Duodenal mucosa (tissue), 2 donors: Measurements from ENCODE around the gene CYRIA.

ENCODE experiments used
- H3K27ac ChIP-seq: one replicate; pipeline ENCODE4 v1.7.0; 2013; ENCODE audit warnings: low read depth, low read length
- H3K27me3 ChIP-seq, 2 donors: one replicate each; pipeline ENCODE4 v1.7.0; 2013; ENCODE audit warnings: low read length in 2 of 2, control low read depth in 1 of 2; ENCODE audit not compliant: insufficient read depth in 2 of 2, control insufficient read depth in 1 of 2
- H3K36me3 ChIP-seq, 2 donors: one replicate each; pipeline ENCODE4 v1.7.0; 2013; ENCODE audit warnings: low read length in 2 of 2, control low read depth in 1 of 2; ENCODE audit not compliant: insufficient read depth in 2 of 2, control insufficient read depth in 1 of 2
- H3K4me1 ChIP-seq, 2 donors: one replicate each; pipeline ENCODE4 v1.7.0; 2013; ENCODE audit warnings: low read length in 2 of 2, control low read depth in 1 of 2; ENCODE audit not compliant: insufficient read depth in 2 of 2, control insufficient read depth in 1 of 2
- H3K4me3 ChIP-seq, 2 donors: one replicate each; pipeline ENCODE4 v1.7.0; 2013; ENCODE audit warnings: low read length in 2 of 2, low read depth in 1 of 2
- H3K9ac ChIP-seq, 2 donors: one replicate each; pipeline ENCODE4 v1.7.0; 2013; ENCODE audit warnings: low read length in 2 of 2, low read depth in 1 of 2
- H3K9me3 ChIP-seq, 2 donors: one replicate each; pipeline ENCODE4 v1.7.0; 2013; ENCODE audit warnings: low read length in 2 of 2, control low read depth in 1 of 2; ENCODE audit not compliant: control insufficient read depth in 1 of 2

CYRIA gene

GRCh38 chr2:16642088-16642487 is 23.5 kb downstream of the CYRIA start:
- H3K4me3 ChIP-seq: no peak overlapping the region
- peaks cover 0 to 2% of the 10 kb centered on the region in 2 donors for H3K4me1 ChIP-seq
- H3K9me3 ChIP-seq: no peaks in the 10 kb centered on the region
- no peak overlapping the region for H3K27ac ChIP-seq
- no peak overlapping the region for H3K9ac ChIP-seq
- no peaks in the 10 kb centered on the region for H3K27me3 ChIP-seq
- H3K36me3 ChIP-seq: no peaks in the 10 kb centered on the region

- Histone ChIP-seq H3K9me3 (no peaks in the 10 kb centered on the region), H3K4me1 (peaks cover 0 to 2% of the 10 kb centered on the region in 2 donors), H3K36me3 (no peaks in the 10 kb centered on the region), H3K9ac (no peak overlapping the region), H3K4me3 (no peak overlapping the region), H3K27me3 (no peaks in the 10 kb centered on the region), H3K27ac (no peak overlapping the region)
These were observed 24.1 kb downstream of the CYRIA start for GRCh38 chr2:16641509-16641908.

GRCh38 chr2:16640867-16641266 is 24.8 kb downstream of the CYRIA start:
- Histone ChIP-seq H3K27ac (no peak overlapping the region), H3K4me1 (peaks cover 0 to 2% of the 10 kb centered on the region in 2 donors), H3K9me3 (no peaks in the 10 kb centered on the region), H3K9ac (no peak overlapping the region), H3K27me3 (no peaks in the 10 kb centered on the region), H3K36me3 (no peaks in the 10 kb centered on the region), H3K4me3 (no peak overlapping the region)

GRCh38 chr2:16640001-16640700 is 25.5 kb downstream of the CYRIA start:
- H3K36me3 ChIP-seq: no peaks in the 10 kb centered on the region
- no peak overlapping the region for H3K27ac ChIP-seq
- no peak overlapping the region for H3K9ac ChIP-seq
- H3K4me3 ChIP-seq: no peak overlapping the region
- peaks cover 0 to 2% of the 10 kb centered on the region in 2 donors for H3K4me1 ChIP-seq
- no peaks in the 10 kb centered on the region for H3K9me3 ChIP-seq
- no peaks in the 10 kb centered on the region for H3K27me3 ChIP-seq

- no peak overlapping the region for H3K27ac ChIP-seq
- no peak overlapping the region for H3K9ac ChIP-seq
- no peak overlapping the region for H3K4me3 ChIP-seq
- H3K27me3 ChIP-seq: no peaks in the 10 kb centered on the region
- peaks cover 0 to 2% of the 10 kb centered on the region in 2 donors for H3K4me1 ChIP-seq
- H3K36me3 ChIP-seq: no peaks in the 10 kb centered on the region
- no peaks in the 10 kb centered on the region for H3K9me3 ChIP-seq
These were observed 26.2 kb downstream of the CYRIA start for GRCh38 chr2:16639431-16639830.

GRCh38 chr2:16638946-16639345 is 26.7 kb downstream of the CYRIA start:
- Histone ChIP-seq H3K27ac (no peak overlapping the region), H3K36me3 (no peaks in the 10 kb centered on the region), H3K27me3 (no peaks in the 10 kb centered on the region), H3K4me3 (no peak overlapping the region), H3K9me3 (no peaks in the 10 kb centered on the region), H3K9ac (no peak overlapping the region), H3K4me1 (peaks cover 0 to 2% of the 10 kb centered on the region in 2 donors)

- Histone ChIP-seq H3K27me3 (no peaks in the 10 kb centered on the region), H3K4me1 (peaks cover 0 to 2% of the 10 kb centered on the region in 2 donors), H3K27ac (no peak overlapping the region), H3K36me3 (no peaks in the 10 kb centered on the region), H3K9ac (no peak overlapping the region), H3K4me3 (no peak overlapping the region), H3K9me3 (no peaks in the 10 kb centered on the region)
These were observed 28.3 kb downstream of the CYRIA start for GRCh38 chr2:16637304-16637703.

- no peak overlapping the region for H3K27ac ChIP-seq
These were observed 29.6 kb downstream of the CYRIA start for GRCh38 chr2:16635791-16636699.

GRCh38 chr2:16633621-16634430 is 31.8 kb downstream of the CYRIA start:
- no peak overlapping the region for H3K27ac ChIP-seq
- H3K9ac ChIP-seq: no peak overlapping the region

More at GRCh38 chr2:16635791-16636699, 29.6 kb downstream of the CYRIA start:
- Histone ChIP-seq H3K9me3 (no peaks in the 10 kb centered on the region), H3K4me3 (no peak overlapping the region), H3K36me3 (no peaks in the 10 kb centered on the region), H3K9ac (no peak overlapping the region), H3K4me1 (peaks cover 0 to 2% of the 10 kb centered on the region in 2 donors), H3K27me3 (no peaks in the 10 kb centered on the region)

More at GRCh38 chr2:16633621-16634430, 31.8 kb downstream of the CYRIA start:
- Histone ChIP-seq H3K36me3 (no peaks in the 10 kb centered on the region), H3K27me3 (no peaks in the 10 kb centered on the region), H3K4me3 (no peak overlapping the region), H3K9me3 (no peaks in the 10 kb centered on the region), H3K4me1 (peaks cover 3 to 5% of the 10 kb centered on the region in 2 donors)
